Measurements from ENCODE around the gene SMIM32. TPM values are rescaled to one million over a fixed set of nuclear protein-coding genes. Genes with fewer than 3 reads are reported as not detected.

Gene SMIM32
- total and polyA plus RNA-seq, 2 donors (not counting 1 experiment from before 2014, with no cell fraction given), result not detected

DNA sequence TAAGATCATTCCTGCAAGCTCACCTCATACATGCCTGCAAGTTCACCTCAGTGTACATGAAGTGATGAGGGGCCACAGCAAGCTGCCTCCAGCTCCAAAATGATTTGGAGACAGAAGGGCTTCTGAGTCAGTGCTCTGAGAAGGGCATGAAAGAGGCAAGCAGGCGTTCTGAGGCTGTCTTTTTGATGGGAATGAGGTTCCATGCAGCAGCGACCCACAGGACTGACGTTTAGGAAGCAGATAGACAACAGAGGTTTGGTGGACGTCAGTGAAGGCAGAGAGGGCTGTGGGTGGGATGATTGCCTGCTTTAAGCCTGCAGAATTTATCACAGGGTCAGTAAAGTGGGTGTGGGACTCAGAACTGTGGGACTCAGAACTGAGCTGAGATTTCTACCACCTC lies 8.9 kb upstream of the SMIM32 start:
- Histone ChIP-seq H3K4me3 (replicated peaks in 1 of 4; ENCODE audit: control extremely low read depth in 1 of 4, insufficient read depth in 1 of 4, low read depth in 3 of 4, low read length in 4 of 4) (no peak overlapping the region), H3K27ac (ENCODE audit: insufficient read depth, low read length) (no peak overlapping the region), H2AFZ (ENCODE audit: low read length) (no peak overlapping the region), H3K27me3 (ENCODE audit: control insufficient read depth, insufficient read depth, low read length) (peaks cover 4% of the 10 kb centered on the region), H3K4me2 (ENCODE audit: extremely low read depth, insufficient read depth, low read length) (no peak overlapping the region), H3K79me2 (ENCODE audit: control insufficient read depth, insufficient read depth, low read length) (no peaks in the 10 kb centered on the region), H3K36me3 (ENCODE audit: control insufficient read depth, insufficient read depth, low read length) (no peaks in the 10 kb centered on the region), H3K9ac (ENCODE audit: insufficient read depth, low read length) (no peak overlapping the region), H4K20me1 (ENCODE audit: control insufficient read depth, extremely low read depth, insufficient read depth, low read length) (no peaks in the 10 kb centered on the region), H3K4me1 (ENCODE audit: control insufficient read depth, extremely low read depth, insufficient read depth, low read length) (no peaks in the 10 kb centered on the region), H3K9me3 (ENCODE audit: control insufficient read depth, insufficient read depth, low read depth, low read length) (no peaks in the 10 kb centered on the region)
- DNase-seq (ENCODE audit: low read depth in 2 of 2), result no peak
- no peak for TF ChIP-seq EZH2 (IDR thresholded peaks at IDR 0.05; ENCODE audit: low read length, missing control alignments)

DNA sequence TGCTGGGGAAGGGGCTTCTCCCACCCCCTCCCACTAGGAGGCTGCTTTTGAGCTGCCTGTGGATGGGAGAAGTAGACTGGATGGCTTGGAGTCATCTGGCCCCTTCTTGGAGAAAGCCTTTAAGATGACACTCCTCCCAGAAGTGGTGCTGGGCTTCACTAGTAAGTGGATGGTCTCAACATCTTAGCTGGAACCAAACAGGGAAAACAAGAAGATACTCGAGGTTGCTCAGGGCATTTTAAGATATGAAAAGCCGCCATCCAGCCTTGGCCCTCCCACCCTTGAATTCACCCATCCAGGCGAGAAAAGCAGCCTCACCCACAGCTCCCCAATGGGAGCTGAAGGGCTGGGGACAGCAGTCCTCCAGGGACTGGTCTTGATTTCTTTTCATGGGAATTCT lies 7.8 kb upstream of the SMIM32 start:
- H3K4me2 ChIP-seq (ENCODE audit: extremely low read depth, insufficient read depth, low read length), result no peak overlapping the region
- no peak overlapping the region for H2AFZ ChIP-seq (ENCODE audit: low read length)
- no peak for DNase-seq (ENCODE audit: low read depth in 2 of 2)
- no peaks in the 10 kb centered on the region for H4K20me1 ChIP-seq (ENCODE audit: control insufficient read depth, extremely low read depth, insufficient read depth, low read length)
- TF ChIP-seq EZH2 (IDR thresholded peaks at IDR 0.05; ENCODE audit: low read length, missing control alignments), result no peak
- TF ChIP-seq, protein P1, sequence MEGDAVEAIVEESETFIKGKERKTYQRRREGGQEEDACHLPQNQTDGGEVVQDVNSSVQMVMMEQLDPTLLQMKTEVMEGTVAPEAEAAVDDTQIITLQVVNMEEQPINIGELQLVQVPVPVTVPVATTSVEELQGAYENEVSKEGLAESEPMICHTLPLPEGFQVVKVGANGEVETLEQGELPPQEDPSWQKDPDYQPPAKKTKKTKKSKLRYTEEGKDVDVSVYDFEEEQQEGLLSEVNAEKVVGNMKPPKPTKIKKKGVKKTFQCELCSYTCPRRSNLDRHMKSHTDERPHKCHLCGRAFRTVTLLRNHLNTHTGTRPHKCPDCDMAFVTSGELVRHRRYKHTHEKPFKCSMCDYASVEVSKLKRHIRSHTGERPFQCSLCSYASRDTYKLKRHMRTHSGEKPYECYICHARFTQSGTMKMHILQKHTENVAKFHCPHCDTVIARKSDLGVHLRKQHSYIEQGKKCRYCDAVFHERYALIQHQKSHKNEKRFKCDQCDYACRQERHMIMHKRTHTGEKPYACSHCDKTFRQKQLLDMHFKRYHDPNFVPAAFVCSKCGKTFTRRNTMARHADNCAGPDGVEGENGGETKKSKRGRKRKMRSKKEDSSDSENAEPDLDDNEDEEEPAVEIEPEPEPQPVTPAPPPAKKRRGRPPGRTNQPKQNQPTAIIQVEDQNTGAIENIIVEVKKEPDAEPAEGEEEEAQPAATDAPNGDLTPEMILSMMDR (conservative IDR thresholded peaks at IDR 0.05 in 1 of 2, IDR thresholded peaks at IDR 0.05 in 1 of 2; ENCODE audit: low read depth in 1 of 2, low read length in 2 of 2), result no peak
- no peaks in the 10 kb centered on the region for H3K79me2 ChIP-seq (ENCODE audit: control insufficient read depth, insufficient read depth, low read length)
- H3K36me3 ChIP-seq (ENCODE audit: control insufficient read depth, insufficient read depth, low read length), result no peaks in the 10 kb centered on the region
- H3K4me3 ChIP-seq (replicated peaks in 1 of 4; ENCODE audit: control extremely low read depth in 1 of 4, insufficient read depth in 1 of 4, low read depth in 3 of 4, low read length in 4 of 4), result no peak overlapping the region
- H3K27ac ChIP-seq (ENCODE audit: insufficient read depth, low read length), result no peak overlapping the region
- no peaks in the 10 kb centered on the region for H3K4me1 ChIP-seq (ENCODE audit: control insufficient read depth, extremely low read depth, insufficient read depth, low read length)
- H3K27me3 ChIP-seq (ENCODE audit: control insufficient read depth, insufficient read depth, low read length), result peaks cover 4% of the 10 kb centered on the region
- H3K9ac ChIP-seq (ENCODE audit: insufficient read depth, low read length), result no peak overlapping the region
- no peaks in the 10 kb centered on the region for H3K9me3 ChIP-seq (ENCODE audit: control insufficient read depth, insufficient read depth, low read depth, low read length)

DNA sequence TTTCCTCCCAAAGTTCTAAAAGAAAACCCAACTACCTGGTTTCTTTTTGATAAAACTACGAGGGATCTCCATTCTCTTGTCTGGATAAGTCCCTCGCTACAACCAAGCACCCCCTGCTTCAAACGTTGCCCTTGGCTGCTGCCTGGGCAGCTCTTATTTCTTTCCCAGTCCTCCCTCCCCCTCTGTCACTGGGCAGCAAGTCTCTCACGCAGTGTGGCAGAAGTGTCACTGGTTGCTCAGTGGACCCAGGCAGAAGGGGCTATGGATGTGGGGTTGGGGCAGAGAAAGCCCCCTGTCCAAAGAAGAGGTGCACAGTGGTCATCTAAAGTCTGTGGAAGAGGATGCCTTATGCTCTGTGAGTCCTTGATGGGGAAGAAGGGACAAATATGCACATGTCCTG lies 7.2 kb upstream of the SMIM32 start:
- Histone ChIP-seq H2AFZ (ENCODE audit: low read length) (no peak overlapping the region), H3K4me2 (ENCODE audit: extremely low read depth, insufficient read depth, low read length) (no peak overlapping the region), H3K27ac (ENCODE audit: insufficient read depth, low read length) (no peak overlapping the region), H3K27me3 (ENCODE audit: control insufficient read depth, insufficient read depth, low read length) (peaks cover 7% of the 10 kb centered on the region), H3K79me2 (ENCODE audit: control insufficient read depth, insufficient read depth, low read length) (no peaks in the 10 kb centered on the region), H3K36me3 (ENCODE audit: control insufficient read depth, insufficient read depth, low read length) (no peaks in the 10 kb centered on the region), H3K9me3 (ENCODE audit: control insufficient read depth, insufficient read depth, low read depth, low read length) (no peaks in the 10 kb centered on the region), H3K4me1 (ENCODE audit: control insufficient read depth, extremely low read depth, insufficient read depth, low read length) (no peaks in the 10 kb centered on the region), H3K4me3 (replicated peaks in 1 of 4; ENCODE audit: control extremely low read depth in 1 of 4, insufficient read depth in 1 of 4, low read depth in 3 of 4, low read length in 4 of 4) (no peak overlapping the region), H3K9ac (ENCODE audit: insufficient read depth, low read length) (no peak overlapping the region), H4K20me1 (ENCODE audit: control insufficient read depth, extremely low read depth, insufficient read depth, low read length) (no peaks in the 10 kb centered on the region)
- TF ChIP-seq EZH2 (IDR thresholded peaks at IDR 0.05; ENCODE audit: low read length, missing control alignments), result no peak
- TF ChIP-seq, protein P1 (conservative IDR thresholded peaks at IDR 0.05 in 1 of 2, IDR thresholded peaks at IDR 0.05 in 1 of 2; ENCODE audit: low read depth in 1 of 2, low read length in 2 of 2), result no peak
- DNase-seq (ENCODE audit: low read depth in 2 of 2), result no peak

Measured in fibroblast of lung (primary cell).